Neuron (in vitro differentiated cells): ENCODE measurements around the gene GRB10.
A peak's percentile ranks its signal among the peaks of the same experiment; 100 is the strongest.
"Not testable (repeated sequence)": the region's sequence is repeated elsewhere in the genome, so short reads cannot be mapped to it uniquely, and the experiment has no call there.

Experiments
- H2AFZ ChIP-seq: one replicate; pipeline ENCODE4 v1.6.1; 2013; ENCODE audit warnings: low read depth, mild to moderate bottlenecking, inconsistent platforms, low read length, moderate library complexity
- H3K27me3 ChIP-seq: one replicate; pipeline ENCODE4 v1.6.1; 2013; ENCODE audit warnings: low read length; ENCODE audit not compliant: insufficient read depth
- H3K36me3 ChIP-seq: one replicate; pipeline ENCODE4 v1.6.1; 2013; ENCODE audit warnings: low read length; ENCODE audit not compliant: insufficient read depth
- H3K4me1 ChIP-seq: one replicate; pipeline ENCODE4 v1.6.1; 2013; ENCODE audit warnings: low read length; ENCODE audit not compliant: insufficient read depth
- H3K4me3 ChIP-seq: 2 replicates; pipeline ENCODE4 v1.5.1; 2013; ENCODE audit warnings: mild to moderate bottlenecking, low read length, moderate library complexity
- H3K9me3 ChIP-seq: one replicate; pipeline ENCODE4 v1.6.1; 2013; ENCODE audit warnings: low read length

GRB10 gene

DNA sequence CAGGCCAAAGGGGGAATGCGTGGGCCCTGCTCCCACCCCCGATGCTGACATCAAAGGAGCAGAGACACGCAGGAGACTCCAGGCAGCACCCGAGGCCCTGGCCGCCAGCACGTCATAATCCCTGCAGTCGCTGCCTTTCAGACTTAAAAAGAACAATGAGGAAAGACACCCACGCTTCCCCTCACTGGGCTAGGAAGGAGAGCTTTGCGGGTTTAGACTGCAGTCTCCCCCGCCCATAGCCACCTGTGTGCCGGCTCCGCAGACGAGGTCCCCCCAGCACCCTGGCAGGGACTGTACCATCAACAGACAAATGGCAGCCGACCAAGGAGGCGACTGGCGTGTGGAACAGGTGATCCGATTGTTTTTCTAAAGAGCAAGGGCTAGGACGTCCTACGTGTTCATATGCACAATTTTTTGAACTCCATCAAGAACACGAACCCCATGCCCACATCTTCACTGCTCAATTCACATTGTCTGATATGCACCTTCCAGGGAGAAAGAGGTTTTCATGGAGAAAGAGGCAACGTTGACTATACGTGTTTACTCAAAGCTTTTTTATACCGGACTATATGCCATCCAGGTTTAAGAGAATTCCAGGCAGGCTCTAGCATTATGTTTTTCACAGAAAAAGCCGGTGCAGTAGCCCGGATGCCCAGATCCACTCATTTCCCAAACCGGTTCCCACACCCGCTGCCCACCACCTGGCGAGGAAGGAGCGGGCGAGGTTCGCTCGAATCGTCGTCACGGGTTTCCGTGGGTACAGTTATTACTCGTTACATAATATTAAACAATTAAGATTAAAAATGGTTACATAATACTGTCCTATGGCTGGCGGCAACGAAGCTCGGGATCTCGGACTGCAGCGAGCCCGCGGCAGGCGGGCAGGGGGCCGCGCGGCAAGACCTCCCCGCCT is 1.1 kb downstream of the GRB10 start:
- H3K27me3 ChIP-seq: no peaks in the 10 kb centered on the region
- no peaks in the 10 kb centered on the region for H3K9me3 ChIP-seq
- H3K4me3 ChIP-seq: peak overlapping the region; percentile 55
- no peaks in the 10 kb centered on the region for H3K36me3 ChIP-seq
- H3K4me1 ChIP-seq: peaks cover 17% of the 10 kb centered on the region
- H2AFZ ChIP-seq: no peak overlapping the region

DNA sequence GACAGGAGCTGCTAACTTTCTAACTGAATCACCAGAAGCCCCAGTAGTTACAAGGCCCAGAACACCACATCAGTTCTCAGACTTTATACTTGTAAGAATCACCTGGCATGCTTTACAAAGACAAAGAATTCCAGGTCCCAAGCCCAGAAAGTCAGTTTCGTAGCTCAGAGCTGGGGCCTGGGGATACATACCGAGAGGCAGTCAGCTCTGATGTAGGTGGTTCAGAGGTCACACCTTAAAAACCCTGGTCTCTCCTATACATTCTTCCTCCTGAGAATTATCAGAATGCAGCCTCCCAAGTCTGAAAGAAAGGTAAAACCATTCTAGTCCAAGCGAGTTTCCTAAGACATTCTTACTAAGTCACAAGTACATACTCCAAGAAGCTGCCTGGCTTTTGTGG is 2.3 kb downstream of the GRB10 start:
- Histone ChIP-seq H3K4me1 (peaks cover 17% of the 10 kb centered on the region), H3K4me3 (no peak overlapping the region), H3K36me3 (no peaks in the 10 kb centered on the region), H2AFZ (no peak overlapping the region), H3K27me3 (no peaks in the 10 kb centered on the region), H3K9me3 (no peaks in the 10 kb centered on the region)

DNA sequence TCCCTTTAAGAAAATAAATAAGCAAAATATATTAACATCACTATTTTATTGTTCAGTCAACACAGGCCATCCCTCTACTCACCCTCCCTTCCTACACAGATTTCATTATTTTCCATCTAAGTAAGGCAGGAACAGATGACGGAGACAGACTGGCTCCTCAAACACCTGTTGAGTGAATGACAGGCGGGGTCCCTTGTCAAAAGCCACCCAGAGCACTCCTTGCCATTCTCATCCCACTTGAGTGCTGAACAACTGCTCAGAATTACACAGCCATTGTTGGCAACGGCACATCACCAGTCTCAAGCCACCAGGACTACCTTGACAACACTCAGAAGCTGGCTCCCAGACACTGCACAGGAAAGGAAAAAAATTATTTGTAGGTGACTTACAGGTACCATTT is 3.3 kb downstream of the GRB10 start:
- H3K4me1 ChIP-seq: peaks cover 12% of the 10 kb centered on the region
- H3K9me3 ChIP-seq: peaks cover 3% of the 10 kb centered on the region
- no peak overlapping the region for H2AFZ ChIP-seq
- no peak overlapping the region for H3K4me3 ChIP-seq
- H3K36me3 ChIP-seq: peaks cover 2% of the 10 kb centered on the region
- no peaks in the 10 kb centered on the region for H3K27me3 ChIP-seq

DNA sequence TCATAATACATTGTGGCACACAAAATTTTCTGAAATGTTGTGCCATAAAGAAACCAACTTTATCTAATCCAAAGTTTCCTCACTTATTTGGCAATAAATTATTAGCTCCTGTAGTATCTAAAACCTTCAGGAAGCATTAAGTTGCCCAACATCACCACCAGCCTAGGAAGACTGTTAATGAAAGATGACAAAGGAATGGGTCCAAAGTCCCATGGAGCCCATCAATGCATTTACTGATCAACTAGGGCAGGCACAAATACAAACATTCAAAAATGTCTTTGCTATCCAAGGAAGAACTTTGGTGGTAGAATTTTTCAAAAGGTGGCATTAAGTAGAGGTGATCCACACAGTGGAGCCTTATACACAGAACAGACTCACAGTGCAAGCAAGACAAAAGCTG is 4.5 kb downstream of the GRB10 start:
- Histone ChIP-seq H3K9me3 (peaks cover 4% of the 10 kb centered on the region), H2AFZ (no peak overlapping the region), H3K4me3 (no peak overlapping the region), H3K36me3 (peaks cover 3% of the 10 kb centered on the region), H3K27me3 (no peaks in the 10 kb centered on the region), H3K4me1 (peaks cover 2% of the 10 kb centered on the region)

DNA sequence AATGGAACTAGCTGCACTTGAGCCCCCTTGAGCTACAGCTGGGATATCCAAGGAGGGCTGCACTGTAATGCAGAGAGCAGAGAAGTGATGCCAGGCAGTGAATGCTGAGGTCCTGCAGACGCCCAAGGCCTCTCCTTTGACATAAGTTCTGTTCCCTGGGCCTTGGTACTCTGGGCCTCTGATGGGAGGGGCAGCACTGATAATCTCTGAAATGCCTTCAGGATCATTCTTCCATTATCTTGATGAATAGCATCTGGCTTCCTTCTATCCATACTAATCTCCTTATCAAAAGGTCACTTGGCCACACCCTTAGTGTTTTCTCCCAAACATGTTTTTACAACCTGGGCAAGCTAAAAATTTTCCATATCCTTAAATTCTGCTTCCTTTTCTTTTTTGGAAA is 6.9 kb downstream of the GRB10 start:
- no peaks in the 10 kb centered on the region for H3K4me1 ChIP-seq
- no peak overlapping the region for H3K4me3 ChIP-seq
- H3K36me3 ChIP-seq: peaks cover 10% of the 10 kb centered on the region
- no peaks in the 10 kb centered on the region for H3K27me3 ChIP-seq
- H3K9me3 ChIP-seq: peaks cover 11% of the 10 kb centered on the region
- no peak overlapping the region for H2AFZ ChIP-seq

DNA sequence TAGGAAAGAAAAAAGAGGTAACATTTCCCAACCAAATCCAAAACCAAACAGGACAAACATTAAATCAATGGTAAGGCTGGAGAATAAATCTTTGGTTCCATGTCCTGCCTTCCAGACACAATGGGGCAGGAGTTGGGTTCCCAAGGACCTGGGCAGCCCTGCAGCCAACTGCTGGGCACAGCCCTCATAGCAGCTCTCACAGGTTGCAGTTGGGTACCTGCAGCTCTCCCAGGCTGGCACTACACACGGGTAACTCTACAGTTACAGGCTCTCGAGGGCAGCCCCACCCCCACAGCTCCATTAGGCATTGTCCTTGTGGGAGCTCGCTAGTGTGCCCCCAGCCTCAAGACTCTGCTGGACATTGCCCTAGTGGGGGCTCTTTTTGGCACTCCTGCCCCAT is 7.5 kb downstream of the GRB10 start:
- no peaks in the 10 kb centered on the region for H3K4me1 ChIP-seq
- peaks cover 10% of the 10 kb centered on the region for H3K36me3 ChIP-seq
- no peak overlapping the region for H3K4me3 ChIP-seq
- no peaks in the 10 kb centered on the region for H3K27me3 ChIP-seq
- peaks cover 12% of the 10 kb centered on the region for H3K9me3 ChIP-seq
- H2AFZ ChIP-seq: no peak overlapping the region

DNA sequence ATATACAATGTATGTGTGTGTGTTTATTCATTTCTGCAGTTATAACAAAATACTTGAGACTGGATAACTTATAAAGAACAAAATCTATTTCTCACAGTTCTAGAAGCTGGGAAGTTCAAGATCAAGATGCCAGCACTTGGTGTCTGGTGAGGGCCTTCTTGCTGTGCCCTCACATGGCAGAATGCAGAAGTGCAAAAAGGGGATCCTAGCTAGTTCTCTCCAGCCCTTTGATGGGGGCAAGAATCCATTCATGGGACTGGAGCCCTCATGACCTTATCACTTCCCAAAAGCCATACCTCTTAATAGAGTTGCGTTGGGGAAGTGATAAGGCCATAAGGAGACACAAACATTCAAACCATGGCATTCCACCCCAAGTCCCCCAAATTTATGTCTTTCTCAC is 8.4 kb downstream of the GRB10 start:
- peaks cover 20% of the 10 kb centered on the region for H3K9me3 ChIP-seq
- H2AFZ ChIP-seq: no peak overlapping the region
- H3K36me3 ChIP-seq: peaks cover 10% of the 10 kb centered on the region
- H3K4me3 ChIP-seq: no peak overlapping the region
- no peaks in the 10 kb centered on the region for H3K27me3 ChIP-seq
- H3K4me1 ChIP-seq: peaks cover 3% of the 10 kb centered on the region

DNA sequence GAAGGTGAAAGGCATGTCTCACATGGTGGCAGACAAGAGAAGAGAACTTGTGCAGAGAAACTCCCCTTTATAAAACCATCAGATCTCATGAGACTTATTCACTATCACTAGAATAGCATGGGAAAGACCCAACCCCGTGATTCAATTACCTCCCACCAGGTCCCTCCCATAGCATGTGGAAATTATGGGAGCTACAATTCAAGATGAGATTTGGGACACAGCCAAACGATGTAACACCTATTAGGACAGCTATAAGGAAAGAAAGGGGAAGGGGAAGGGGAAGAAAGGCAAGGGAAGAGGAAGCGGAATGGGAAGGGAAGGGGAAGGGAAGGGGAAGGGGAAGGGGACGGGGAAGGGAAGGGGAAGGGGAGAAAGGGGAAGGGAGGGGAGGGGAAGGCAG is 9.6 kb downstream of the GRB10 start:
- not testable (repeated sequence) for H3K4me3 ChIP-seq, H2AFZ ChIP-seq, H3K36me3 ChIP-seq, H3K27me3 ChIP-seq
- Histone ChIP-seq H3K4me1 (peaks cover 11% of the 10 kb centered on the region), H3K9me3 (peaks cover 21% of the 10 kb centered on the region)

DNA sequence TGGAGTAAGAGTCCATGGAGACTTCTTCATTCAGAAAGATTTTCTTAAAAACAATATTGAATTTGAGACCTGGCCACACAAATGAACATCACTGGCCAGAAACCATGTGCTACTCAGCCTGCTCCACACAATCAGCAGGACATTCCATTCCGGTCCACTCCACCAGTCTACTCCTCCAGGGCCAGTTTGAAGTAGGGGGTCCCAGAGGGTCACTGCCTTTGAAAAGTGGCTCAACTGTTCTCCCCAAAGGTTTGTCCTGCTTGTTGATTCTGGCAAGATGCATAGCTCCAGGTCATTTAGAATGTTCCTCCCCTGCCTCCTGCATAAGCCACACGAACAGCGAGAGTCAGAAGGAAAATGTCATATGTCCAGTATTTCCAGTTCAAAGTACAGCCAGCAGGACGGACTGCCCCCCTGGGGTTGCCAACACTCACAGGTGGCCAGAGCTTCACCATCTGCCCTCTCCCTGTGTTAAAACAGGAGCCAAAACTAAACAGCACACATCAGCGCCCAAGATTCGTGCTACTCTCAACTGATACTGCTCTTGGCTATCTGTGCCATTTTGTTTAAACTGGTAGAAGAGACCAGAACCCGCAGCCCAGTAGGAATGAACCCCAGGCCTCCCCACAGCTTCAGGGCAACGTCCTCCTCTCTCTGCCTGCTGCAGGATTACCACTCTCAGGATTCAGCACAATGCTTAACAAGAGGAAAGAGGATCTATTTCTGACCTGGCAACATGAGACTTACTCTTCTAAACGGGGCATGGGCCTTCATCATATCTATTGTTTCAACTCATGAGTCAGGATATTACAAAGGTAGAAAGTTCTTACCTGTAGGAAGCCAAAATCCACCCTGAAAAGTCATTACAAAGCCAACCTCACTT is 11.3 kb downstream of the GRB10 start:
- Histone ChIP-seq H3K4me1 (peaks cover 26% of the 10 kb centered on the region), H3K36me3 (peaks cover 10% of the 10 kb centered on the region), H3K4me3 (no peak overlapping the region), H3K9me3 (peaks cover 21% of the 10 kb centered on the region), H2AFZ (no peak overlapping the region), H3K27me3 (no peaks in the 10 kb centered on the region)

DNA sequence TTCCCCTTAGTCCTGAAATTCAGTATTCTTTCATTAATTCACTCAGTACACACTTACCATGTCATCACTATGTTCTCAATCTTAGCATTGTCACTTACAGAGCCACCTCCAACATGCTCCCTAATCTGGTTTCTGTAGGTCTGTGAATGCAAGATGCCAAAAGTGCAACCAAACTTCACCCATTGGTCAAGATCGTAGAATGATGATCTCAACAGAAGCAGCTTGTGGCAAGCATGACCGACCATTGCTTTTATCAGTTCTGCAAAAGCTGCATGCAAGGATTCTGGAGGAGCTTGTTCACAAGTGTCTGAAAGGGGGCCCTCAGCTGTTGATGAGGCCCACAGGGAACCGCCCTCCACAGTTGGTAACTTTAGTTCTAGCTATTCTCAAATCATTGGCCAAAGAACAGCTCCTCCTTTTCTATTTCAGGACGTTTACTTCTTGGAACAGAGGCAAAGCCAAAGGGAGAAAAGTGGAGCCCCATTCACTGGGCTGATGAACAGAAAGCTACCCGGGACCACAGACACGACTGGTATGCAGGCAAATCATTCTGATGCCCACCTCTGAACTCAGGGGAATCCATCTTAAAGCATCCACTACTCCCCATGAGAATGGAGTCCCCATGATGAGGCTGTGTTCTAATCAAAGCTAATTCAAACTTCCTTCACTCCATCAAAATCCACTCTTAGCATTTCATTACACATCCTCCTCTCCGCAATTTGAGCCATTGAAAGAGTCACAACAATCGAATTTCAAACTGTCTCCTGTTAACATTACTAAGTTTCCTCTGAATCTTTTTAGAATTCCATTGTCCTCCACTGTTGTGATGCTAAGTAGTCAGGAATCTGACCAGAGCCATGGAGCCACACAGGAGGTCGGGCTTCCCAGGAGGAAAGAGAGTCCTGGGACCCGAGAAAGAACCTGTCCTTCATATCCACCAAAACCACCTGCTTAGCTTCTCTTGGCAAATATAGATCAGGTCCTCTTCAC is 13.9 kb downstream of the GRB10 start:
- Histone ChIP-seq H2AFZ (no peak overlapping the region), H3K4me1 (peaks cover 34% of the 10 kb centered on the region), H3K9me3 (peaks cover 16% of the 10 kb centered on the region), H3K27me3 (no peaks in the 10 kb centered on the region), H3K36me3 (peaks cover 7% of the 10 kb centered on the region), H3K4me3 (no peak overlapping the region)

DNA sequence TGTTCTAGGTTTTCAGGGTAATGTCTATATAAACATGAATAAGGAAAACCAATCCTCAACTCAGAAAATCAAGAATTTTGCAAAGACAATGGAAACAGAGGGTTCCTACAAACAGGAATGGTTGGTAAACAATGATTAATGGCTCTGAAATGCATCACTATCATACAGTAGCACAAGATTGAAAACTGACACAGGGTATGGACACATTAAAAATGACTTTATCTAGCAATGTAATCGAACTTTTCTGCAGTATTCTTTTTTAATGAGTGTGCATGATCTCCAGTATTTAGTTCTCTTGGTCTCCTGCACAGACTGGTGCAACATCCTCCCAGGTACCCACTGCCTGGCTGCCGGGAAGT is 15.9 kb downstream of the GRB10 start:
- peaks cover 10% of the 10 kb centered on the region for H3K36me3 ChIP-seq

DNA sequence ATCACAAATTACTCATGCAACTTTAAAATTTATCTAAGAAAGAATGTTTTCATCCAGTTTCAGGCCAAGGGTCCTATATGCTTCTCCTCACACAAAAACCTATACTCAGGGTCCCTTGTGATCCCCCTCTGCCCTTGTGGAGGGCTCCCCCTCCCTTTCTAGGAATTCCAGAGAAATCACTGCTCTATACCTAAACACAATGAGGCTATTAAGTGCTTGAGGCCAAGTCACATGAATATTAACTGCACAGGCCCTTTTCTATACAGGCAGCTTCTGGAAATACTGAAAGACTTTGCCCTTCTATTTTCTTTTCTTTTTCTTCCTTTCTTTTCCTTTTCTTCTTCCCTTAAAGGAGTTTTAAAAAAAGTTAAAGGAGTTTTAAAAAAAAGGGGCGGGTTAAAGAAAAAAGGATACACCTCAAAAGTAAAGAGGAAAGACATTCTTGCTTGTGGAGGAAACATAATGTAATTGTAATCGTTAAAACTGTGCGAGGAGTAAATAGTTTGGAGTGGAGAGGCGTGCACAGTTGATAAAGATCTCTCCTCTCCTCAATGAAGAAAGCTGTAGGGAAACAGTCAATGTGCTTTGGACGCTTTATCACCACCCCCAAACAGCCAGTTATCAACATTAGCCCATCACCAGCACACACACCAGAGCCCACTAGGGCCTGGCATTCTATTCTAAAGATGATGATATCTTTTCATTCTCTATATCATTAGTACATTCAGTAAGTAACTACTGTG is 16.4 kb downstream of the GRB10 start:
- Histone ChIP-seq H3K4me1 (peaks cover 34% of the 10 kb centered on the region), H3K4me3 (no peak overlapping the region), H3K27me3 (no peaks in the 10 kb centered on the region)

More for the DNA sequence above, 15.9 kb downstream of the GRB10 start:
- H3K27me3 ChIP-seq: no peaks in the 10 kb centered on the region
- H3K4me1 ChIP-seq: peaks cover 34% of the 10 kb centered on the region
- H2AFZ ChIP-seq: no peak overlapping the region
- H3K9me3 ChIP-seq: peaks cover 20% of the 10 kb centered on the region
- H3K4me3 ChIP-seq: no peak overlapping the region

More for the DNA sequence above, 16.4 kb downstream of the GRB10 start:
- Histone ChIP-seq H2AFZ (no peak overlapping the region), H3K36me3 (peaks cover 10% of the 10 kb centered on the region), H3K9me3 (peaks cover 20% of the 10 kb centered on the region)
